Sigmoid colon (tissue), 3 donors: Measurements from ENCODE around the gene OLFM3.

Source experiments
- CTCF ChIP-seq, 4 experiments: fragments of 450-650 bp in 3 of 4; fragments of 200-600 bp in 1 of 4; IDR thresholded peaks; one replicate each; pipeline ENCODE4 v1.5.1; 2016 to 2019; ENCODE audit warnings: antibody characterized with exemption in 4 of 4, mild to moderate bottlenecking in 3 of 4, moderate library complexity in 2 of 4
- POLR2A ChIP-seq, 2 donors: fragments of 450-650 bp; IDR thresholded peaks; one replicate each; pipeline ENCODE4 v1.6.1; 2016; ENCODE audit warnings: antibody characterized with exemption in 2 of 2, mild to moderate bottlenecking in 2 of 2, moderate library complexity in 2 of 2

GRCh38 chr1:101965341-101965740, 31.4 kb downstream of the OLFM3 start:
- TF ChIP-seq CTCF (IDR thresholded peaks at IDR 0.05), result no peak
- TF ChIP-seq POLR2A (IDR thresholded peaks at IDR 0.05), result no peak
